Common myeloid progenitor, CD34-positive (primary cell): ENCODE data around the gene ATG13.

Experiments used
- CTCF ChIA-PET: fragments of 350-600 bp; sonication (Branson Sonifier 250); formaldehyde crosslinking; loops from one replicate; lab custom pipeline; 2021; ENCODE audit warnings: antibody characterized with exemption; lab: Charles Lee
- POLR2A ChIA-PET: fragments of 350-600 bp; sonication (Branson Sonifier 250); formaldehyde crosslinking; loops from one replicate; lab custom pipeline; 2021; ENCODE audit warnings: antibody characterized with exemption; lab: Charles Lee
- DNase-seq, 3 donors: peaks; one replicate each; pipeline versions ENCODE4 v3.0.0 to v3.0.0-alpha.2; 2013
- H3K27ac ChIP-seq, 2 experiments: 1 replicate in 1 of 2; 2 replicates in 1 of 2; pipeline ENCODE4 v1.7.0; 2013; ENCODE audit warnings: inconsistent platforms in 2 of 2, low read length in 2 of 2, mild to moderate bottlenecking in 2 of 2, low read depth in 1 of 2, moderate library complexity in 1 of 2; ENCODE audit not compliant: severe bottlenecking in 2 of 2, insufficient read depth in 1 of 2, poor library complexity in 1 of 2
- H3K27me3 ChIP-seq, 5 experiments: replicated peaks in 2 of 5; 1 replicate in 3 of 5; 2 replicates in 2 of 5; pipeline versions ENCODE4 v1.6.1 to v1.7.0; 2013; ENCODE audit warnings: low read length in 4 of 5, mild to moderate bottlenecking in 2 of 5, moderate library complexity in 2 of 5, inconsistent platforms in 1 of 5; ENCODE audit not compliant: insufficient read depth in 5 of 5, control insufficient read depth in 4 of 5
- H3K36me3 ChIP-seq, 4 experiments: 1 replicate in 2 of 4; 2 replicates in 2 of 4; pipeline versions ENCODE4 v1.6.1 to v1.7.0; 2013; ENCODE audit warnings: low read length in 3 of 4, control low read depth in 1 of 4, mild to moderate bottlenecking in 1 of 4; ENCODE audit not compliant: control insufficient read depth in 4 of 4, insufficient read depth in 4 of 4
- H3K4me1 ChIP-seq, 4 experiments: 1 replicate in 3 of 4; 2 replicates in 1 of 4; pipeline versions ENCODE4 v1.6.1 to v1.7.1; 2013; ENCODE audit warnings: low read length in 3 of 4, mild to moderate bottlenecking in 3 of 4, control low read depth in 1 of 4, inconsistent platforms in 1 of 4, moderate library complexity in 1 of 4; ENCODE audit not compliant: control insufficient read depth in 4 of 4, insufficient read depth in 4 of 4; ENCODE audit errors: control extremely low read depth in 1 of 4
- H3K4me3 ChIP-seq, 7 experiments: 1 replicate in 4 of 7; 2 replicates in 3 of 7; pipeline versions ENCODE4 v1.5.1 to v1.7.0; 2013; ENCODE audit warnings: mild to moderate bottlenecking in 7 of 7, low read length in 6 of 7, moderate library complexity in 6 of 7, inconsistent platforms in 2 of 7, low read depth in 2 of 7, control low read depth in 1 of 7; ENCODE audit not compliant: insufficient read depth in 4 of 7, control insufficient read depth in 1 of 7; ENCODE audit errors: extremely low read depth in 1 of 7
- H3K9me3 ChIP-seq, 5 experiments: 1 replicate in 4 of 5; 2 replicates in 1 of 5; pipeline versions ENCODE4 v1.6.1 to v1.7.1; 2013; ENCODE audit warnings: low read length in 4 of 5, mild to moderate bottlenecking in 2 of 5, inconsistent platforms in 1 of 5, low read depth in 1 of 5, moderate library complexity in 1 of 5; ENCODE audit not compliant: control insufficient read depth in 4 of 5, insufficient read depth in 2 of 5; ENCODE audit errors: control extremely low read depth in 1 of 5
- WGBS: methylation state at CpG from one replicate; pipeline ENCODE4 v1.1.5; 2013; ENCODE audit not compliant: insufficient coverage; 5-methylcytosine and 5-hydroxymethylcytosine counted together

ATG13 gene

DNA sequence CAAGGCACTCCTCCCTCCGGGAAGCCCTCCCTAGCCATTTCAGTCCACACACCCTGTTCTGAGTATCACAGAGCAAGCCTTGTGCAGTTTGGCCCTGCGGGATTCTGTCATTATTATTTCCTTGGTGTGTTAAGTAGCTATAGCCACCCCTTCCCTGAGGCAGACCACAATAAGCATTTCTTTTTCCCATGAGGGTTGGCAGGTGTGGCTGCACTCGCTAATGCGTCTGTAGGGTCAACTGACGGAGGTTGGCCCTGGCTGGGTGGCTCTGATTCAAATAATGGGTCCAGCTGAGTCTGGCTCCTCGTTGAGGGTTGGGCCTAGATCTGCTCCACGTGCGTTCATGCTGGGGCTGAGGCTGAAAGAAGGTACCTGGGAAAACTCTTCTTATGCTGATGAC lies 106.7 kb downstream of the ATG13 start:
- Histone ChIP-seq H3K4me1 (no peaks in the 10 kb centered on the region), H3K27me3 (no peaks in the 10 kb centered on the region), H3K27ac (no peak overlapping the region), H3K36me3 (no peaks in the 10 kb centered on the region), H3K4me3 (no peak overlapping the region), H3K9me3 (no peaks in the 10 kb centered on the region)
- ChIA-PET POLR2A (no interaction called here), CTCF (no interaction called here)
- WGBS = 83% methylated on average over 8 of the region's 8 CpGs
- DNase-seq = no peak
